IPS-18a (cell line): ENCODE results near the gene CCR5AS.

Source experiments
- H3K27ac ChIP-seq: one replicate; pipeline ENCODE4 v1.5.1; 2013; ENCODE audit warnings: low read length
- H3K27me3 ChIP-seq: one replicate; pipeline ENCODE4 v1.6.1; 2013; ENCODE audit warnings: mild to moderate bottlenecking, low read length; ENCODE audit not compliant: control insufficient read depth, insufficient read depth
- H3K36me3 ChIP-seq: one replicate; pipeline ENCODE4 v1.6.1; 2013; ENCODE audit warnings: low read depth, low read length; ENCODE audit not compliant: control insufficient read depth
- H3K4me1 ChIP-seq: one replicate; pipeline ENCODE4 v1.6.1; 2013; ENCODE audit warnings: low read depth, low read length; ENCODE audit not compliant: control insufficient read depth
- H3K4me3 ChIP-seq: one replicate; pipeline ENCODE4 v1.5.1; 2013; ENCODE audit warnings: low read length
- H3K9ac ChIP-seq: one replicate; pipeline ENCODE4 v1.6.1; 2013; ENCODE audit warnings: mild to moderate bottlenecking, low read length, moderate library complexity
- H3K9me3 ChIP-seq: one replicate; pipeline ENCODE4 v1.6.1; 2013; ENCODE audit warnings: low read depth, low read length; ENCODE audit not compliant: control insufficient read depth

CCR5AS gene

DNA sequence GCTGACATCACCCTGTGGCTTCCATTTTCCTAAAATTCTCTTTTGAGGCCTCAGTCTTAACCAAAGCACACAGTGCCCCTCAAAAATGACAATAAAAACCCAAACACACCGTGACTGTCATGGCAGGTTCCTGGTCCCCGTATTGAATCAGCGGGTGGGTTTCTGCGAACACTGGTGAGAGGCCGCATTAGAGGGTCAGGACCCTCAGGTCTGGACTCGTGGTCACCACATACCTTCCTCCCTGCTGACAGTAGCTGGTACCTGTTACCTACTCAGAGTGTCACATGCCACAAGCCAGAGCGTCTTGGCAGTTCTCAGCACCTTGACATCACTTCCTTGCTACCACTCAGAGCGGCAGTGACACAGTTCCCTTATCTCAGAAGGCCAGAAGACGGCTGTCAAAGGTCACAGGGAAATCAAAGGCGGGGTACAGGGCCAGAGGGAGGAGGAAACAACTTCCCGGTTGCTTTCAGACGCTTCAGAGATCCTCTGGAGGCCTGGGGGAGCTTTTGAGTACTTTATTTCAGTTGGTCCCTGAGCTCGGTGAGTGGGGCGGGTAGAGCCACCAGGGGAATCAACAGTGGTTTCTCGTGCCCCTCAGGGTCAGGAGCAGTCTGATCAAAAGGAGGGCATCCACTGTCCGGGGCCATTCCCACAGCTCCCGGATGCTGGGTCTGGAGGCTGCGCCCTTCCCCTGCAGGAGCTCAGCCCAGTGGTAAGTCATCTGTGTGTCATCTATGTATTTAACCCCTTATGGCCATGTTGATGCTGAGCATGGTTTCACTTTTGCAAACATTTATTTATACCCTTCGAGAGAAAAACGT, at the start of gene CCR5AS, which contains the start of gene CCRL2:
Gene CCR5AS, minus strand, starts transcription at position 279 of the 824 bp plus-strand sequence.
Gene CCRL2, plus strand, starts transcription at position 472 of the 824 bp plus-strand sequence. CDS start 821 bp downstream, outside the sequence.
- Histone ChIP-seq H3K36me3 (no peaks in the 10 kb centered on the region), H3K9ac (no peak within 1 kb of the TSS), H3K9me3 (no peaks in the 10 kb centered on the region), H3K4me1 (no peaks in the 10 kb centered on the region), H3K27me3 (no peaks in the 10 kb centered on the region), H3K4me3 (no peak within 1 kb of the TSS), H3K27ac (no peak within 1 kb of the TSS)

GRCh38 chr3:46456118-46456517, 49.3 kb upstream of the CCR5AS start:
- Histone ChIP-seq H3K27ac (no peak overlapping the region), H3K36me3 (no peaks in the 10 kb centered on the region), H3K4me3 (no peak overlapping the region), H3K4me1 (no peaks in the 10 kb centered on the region), H3K9ac (no peak overlapping the region), H3K9me3 (no peaks in the 10 kb centered on the region), H3K27me3 (no peaks in the 10 kb centered on the region)

DNA sequence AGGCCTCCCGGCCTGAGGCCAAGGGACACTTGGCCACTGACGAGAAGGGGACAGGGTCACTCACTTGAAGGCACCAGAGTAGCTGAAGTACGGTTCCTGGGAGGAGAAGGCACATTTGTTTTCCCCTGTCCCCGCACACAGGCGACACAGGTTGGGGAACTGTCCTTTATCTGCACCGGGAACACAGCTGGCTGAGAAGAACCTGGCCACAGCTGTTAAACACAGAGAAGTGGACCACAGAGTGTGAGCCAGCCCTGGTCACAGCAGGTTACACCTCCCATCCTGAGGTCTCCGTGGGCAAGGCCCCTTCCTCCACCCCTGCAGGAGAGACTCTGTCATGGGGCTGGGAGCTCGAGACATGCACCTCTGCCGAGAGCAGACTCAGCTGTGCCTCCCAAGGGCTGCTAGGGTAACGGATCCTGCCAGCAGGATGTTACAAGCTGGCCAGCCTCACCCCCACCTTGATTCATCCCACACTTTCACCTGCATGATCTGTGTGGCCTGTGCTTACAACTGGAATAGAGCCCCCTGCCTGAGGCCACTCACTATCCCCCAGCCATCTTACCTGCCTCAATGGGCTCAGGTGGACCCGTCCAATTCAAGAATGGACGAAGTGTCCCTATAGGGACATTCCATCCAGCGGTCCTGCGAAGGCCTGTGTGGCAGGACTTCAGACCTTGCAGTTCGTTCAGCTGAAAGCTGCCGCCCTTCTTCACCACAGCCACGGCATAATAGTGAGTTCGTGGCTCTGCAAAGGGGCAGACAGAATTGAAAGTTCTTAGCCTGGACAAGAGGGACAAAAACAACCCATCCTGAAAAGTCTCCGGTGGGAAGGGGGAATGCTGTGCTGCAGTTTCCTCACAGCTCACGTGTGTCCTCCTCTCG, 48.6 kb upstream of the CCR5AS start:
- no peak overlapping the region for H3K9ac ChIP-seq
- H3K27me3 ChIP-seq = no peaks in the 10 kb centered on the region
- no peaks in the 10 kb centered on the region for H3K9me3 ChIP-seq
- no peaks in the 10 kb centered on the region for H3K36me3 ChIP-seq
- no peak overlapping the region for H3K27ac ChIP-seq
- H3K4me3 ChIP-seq = no peak overlapping the region
- no peaks in the 10 kb centered on the region for H3K4me1 ChIP-seq

DNA sequence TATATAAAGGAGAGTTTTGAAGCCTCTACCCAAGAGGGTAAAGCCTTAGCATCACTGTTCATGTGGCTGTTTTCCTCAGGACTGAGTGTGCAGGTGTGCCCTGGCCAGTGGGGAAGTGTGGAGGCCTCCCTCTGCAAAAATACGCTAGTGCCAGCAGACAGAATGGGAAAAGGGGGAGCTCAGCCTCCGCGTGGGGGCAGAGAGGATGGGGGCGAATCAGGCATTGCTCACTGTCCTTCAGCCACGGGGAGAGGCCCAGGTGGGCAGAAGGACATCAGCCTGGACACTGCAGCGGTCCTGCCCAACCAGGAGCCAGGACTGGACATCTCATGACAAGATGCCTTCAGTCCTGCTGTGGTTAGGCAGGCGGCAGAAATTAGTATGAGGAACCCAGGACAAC, 47.7 kb upstream of the CCR5AS start:
- H3K9ac ChIP-seq = no peak overlapping the region
- H3K27ac ChIP-seq = no peak overlapping the region
- no peaks in the 10 kb centered on the region for H3K27me3 ChIP-seq
- no peak overlapping the region for H3K4me3 ChIP-seq
- H3K36me3 ChIP-seq = no peaks in the 10 kb centered on the region
- no peaks in the 10 kb centered on the region for H3K4me1 ChIP-seq
- H3K9me3 ChIP-seq = no peaks in the 10 kb centered on the region

DNA sequence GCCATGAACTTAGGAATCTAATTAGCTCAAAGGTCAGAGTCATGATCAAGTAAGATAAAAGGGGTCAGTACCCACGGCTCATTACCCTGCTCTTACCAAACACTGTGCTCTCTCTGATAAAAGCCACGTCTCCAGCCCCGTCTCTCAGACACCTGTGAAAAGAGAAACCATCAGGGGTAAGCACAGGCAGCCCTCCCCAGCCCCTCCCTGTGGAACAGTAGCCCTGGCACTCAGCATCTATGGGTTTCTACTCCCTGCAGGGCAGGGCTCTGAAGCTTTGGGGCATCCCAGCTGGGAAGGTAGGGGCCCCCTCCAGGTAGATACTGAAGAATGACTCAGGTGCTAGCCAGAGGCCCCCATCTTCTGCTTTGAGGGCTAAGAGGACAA, 47.3 kb upstream of the CCR5AS start:
- H3K9me3 ChIP-seq = no peaks in the 10 kb centered on the region
- H3K27me3 ChIP-seq = no peaks in the 10 kb centered on the region
- H3K4me1 ChIP-seq = no peaks in the 10 kb centered on the region
- H3K4me3 ChIP-seq = no peak overlapping the region
- H3K9ac ChIP-seq = no peak overlapping the region
- no peak overlapping the region for H3K27ac ChIP-seq
- no peaks in the 10 kb centered on the region for H3K36me3 ChIP-seq

GRCh38 chr3:46453526-46454208, 46.8 kb upstream of the CCR5AS start:
- H3K36me3 ChIP-seq = no peaks in the 10 kb centered on the region
- no peaks in the 10 kb centered on the region for H3K27me3 ChIP-seq
- H3K4me3 ChIP-seq = no peak overlapping the region
- H3K9ac ChIP-seq = no peak overlapping the region
- H3K9me3 ChIP-seq = no peaks in the 10 kb centered on the region
- H3K27ac ChIP-seq = no peak overlapping the region
- H3K4me1 ChIP-seq = no peaks in the 10 kb centered on the region

DNA sequence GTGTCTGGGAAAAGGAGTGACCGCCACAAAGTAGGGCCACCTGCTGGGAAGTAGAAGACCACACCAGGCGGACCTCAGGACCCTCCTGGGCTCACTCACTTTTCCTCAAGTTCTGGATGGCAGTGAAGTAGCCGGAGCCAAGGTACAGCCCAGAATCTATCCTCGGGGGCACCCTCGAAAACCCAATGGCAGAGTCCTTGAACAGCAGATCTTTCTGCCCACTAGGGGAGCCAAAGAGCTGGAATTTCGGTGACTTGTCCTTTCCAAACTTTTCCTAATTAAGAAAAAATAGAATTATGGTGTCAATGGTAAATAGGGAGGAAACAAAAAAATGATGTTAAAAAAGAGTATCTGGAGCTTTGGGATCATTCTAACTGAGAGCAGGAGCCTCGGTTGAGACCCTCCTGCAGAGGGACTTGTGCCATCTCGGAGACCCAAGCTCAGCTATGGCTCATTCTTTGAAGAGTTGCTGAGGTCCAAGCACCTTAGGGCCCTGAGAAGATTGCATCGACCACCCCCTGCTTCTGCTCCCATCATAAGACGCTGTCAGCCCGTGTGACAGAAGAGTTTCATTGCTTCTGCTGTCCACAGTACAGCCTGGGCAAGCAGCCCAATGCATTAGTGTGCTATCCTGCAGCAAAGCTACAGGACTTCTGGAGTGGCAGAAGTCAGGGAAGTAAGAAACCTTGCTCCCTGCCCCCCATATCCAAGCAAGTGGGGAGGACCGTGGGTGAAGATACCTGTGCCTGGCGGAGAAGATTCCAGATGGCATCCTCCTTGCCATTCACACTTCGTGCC, 43.1 kb upstream of the CCR5AS start:
- Histone ChIP-seq H3K4me1 (no peaks in the 10 kb centered on the region), H3K27me3 (no peaks in the 10 kb centered on the region), H3K9ac (no peak overlapping the region), H3K9me3 (no peaks in the 10 kb centered on the region), H3K36me3 (no peaks in the 10 kb centered on the region), H3K4me3 (no peak overlapping the region), H3K27ac (no peak overlapping the region)

DNA sequence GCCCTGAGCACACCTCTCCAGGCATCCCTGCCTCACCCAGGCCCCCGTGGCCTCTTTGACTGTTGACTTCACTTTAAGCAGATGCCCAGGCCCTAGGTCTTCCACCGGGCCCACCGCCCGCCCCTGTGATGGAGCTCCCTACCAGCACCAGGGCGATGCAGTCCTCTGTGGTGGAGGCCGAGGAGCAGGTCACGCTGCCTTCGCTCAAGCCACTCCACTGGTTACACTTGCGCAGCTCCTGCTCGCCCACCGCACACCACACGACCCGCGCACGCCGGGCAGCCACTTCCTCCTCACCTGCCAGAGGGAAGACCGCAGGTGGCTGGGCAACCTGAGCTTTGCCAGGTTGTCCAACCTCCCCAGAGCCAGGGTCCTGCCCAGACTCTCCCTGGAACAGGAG, 41.9 kb upstream of the CCR5AS start:
- no peaks in the 10 kb centered on the region for H3K27me3 ChIP-seq
- no peak overlapping the region for H3K27ac ChIP-seq
- no peaks in the 10 kb centered on the region for H3K4me1 ChIP-seq
- no peaks in the 10 kb centered on the region for H3K9me3 ChIP-seq
- no peak overlapping the region for H3K9ac ChIP-seq
- H3K36me3 ChIP-seq = no peaks in the 10 kb centered on the region
- no peak overlapping the region for H3K4me3 ChIP-seq

GRCh38 chr3:46447228-46447985, 40.5 kb upstream of the CCR5AS start:
- no peaks in the 10 kb centered on the region for H3K4me1 ChIP-seq
- no peaks in the 10 kb centered on the region for H3K27me3 ChIP-seq
- no peak overlapping the region for H3K27ac ChIP-seq
- no peaks in the 10 kb centered on the region for H3K9me3 ChIP-seq
- no peak overlapping the region for H3K4me3 ChIP-seq
- H3K9ac ChIP-seq = no peak overlapping the region
- no peaks in the 10 kb centered on the region for H3K36me3 ChIP-seq
